Right renal cortex interstitium (tissue), 3 donors: ENCODE measurements around the gene SDHC. TPM values are rescaled to one million over a fixed set of nuclear protein-coding genes. Genes with fewer than 3 reads are reported as not detected.
A peak's percentile ranks its signal among the peaks of the same experiment; 100 is the strongest.

Source experiments
- DNase-seq, 3 donors: peaks; one replicate each; pipeline ENCODE4 v3.0.0-alpha.2; 2013; ENCODE audit warnings: low read depth in 3 of 3, low spot score in 2 of 3
- polyA plus RNA-seq, 3 donors: library from polyadenylated mRNA; unstranded; fragments of 120-200 nt; gene quantifications; one replicate each; pipeline ENCODE4 v1.2.1, GENCODE V29; 2013; ENCODE audit not compliant: insufficient read length in 3 of 3

SDHC gene, protein sequence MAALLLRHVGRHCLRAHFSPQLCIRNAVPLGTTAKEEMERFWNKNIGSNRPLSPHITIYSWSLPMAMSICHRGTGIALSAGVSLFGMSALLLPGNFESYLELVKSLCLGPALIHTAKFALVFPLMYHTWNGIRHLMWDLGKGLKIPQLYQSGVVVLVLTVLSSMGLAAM
- 100 to 1,000 TPM; 283 to 300 (median 290) TPM for polyA plus RNA-seq

DNA sequence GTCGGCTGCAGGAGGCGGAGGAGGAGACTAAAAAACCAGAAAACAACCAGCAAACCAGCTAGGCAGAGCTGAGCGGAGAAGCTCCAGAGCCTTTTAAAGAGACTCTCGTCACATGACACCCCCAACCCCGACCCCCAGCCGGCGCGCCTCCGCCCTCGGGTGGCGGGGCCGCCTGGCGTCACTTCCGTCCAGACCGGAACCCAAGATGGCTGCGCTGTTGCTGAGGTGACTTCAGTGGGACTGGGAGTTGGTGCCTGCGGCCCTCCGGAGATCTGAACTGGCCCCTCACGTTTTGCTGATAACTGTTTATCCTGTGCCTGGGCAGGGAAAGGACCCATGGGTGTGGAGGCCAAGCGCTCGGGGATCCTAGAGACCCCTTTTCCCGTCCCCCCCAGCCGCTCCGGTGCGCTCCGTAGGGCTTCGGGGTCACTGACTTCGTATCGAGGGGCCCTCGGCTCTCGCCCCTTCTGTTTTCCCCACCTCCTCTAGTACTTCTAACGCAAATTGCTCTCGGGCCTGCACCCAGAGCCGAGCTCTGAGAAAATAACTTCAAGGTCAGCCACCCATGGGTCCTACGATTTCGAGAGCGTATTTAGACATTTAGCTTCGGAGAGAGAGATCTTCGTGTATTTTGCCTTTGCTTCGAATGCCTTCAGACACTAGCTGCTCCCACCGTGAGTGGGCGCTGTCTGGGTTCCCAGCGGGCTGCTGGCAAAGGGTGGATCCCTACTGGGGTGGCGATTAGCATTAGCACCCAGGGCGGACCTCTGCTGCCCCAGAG, at the start of gene SDHC:
Gene SDHC, plus strand, starts transcription at position 181 of the 781 bp plus-strand sequence. Its CDS starts 25 bp downstream, at position 206.
- peak; percentile 78 to 84 (median 82) for DNase-seq

- DNase-seq: no peak
Observed at GRCh38 chr1:161265305-161265704, 48.9 kb upstream of the SDHC start.

DNA sequence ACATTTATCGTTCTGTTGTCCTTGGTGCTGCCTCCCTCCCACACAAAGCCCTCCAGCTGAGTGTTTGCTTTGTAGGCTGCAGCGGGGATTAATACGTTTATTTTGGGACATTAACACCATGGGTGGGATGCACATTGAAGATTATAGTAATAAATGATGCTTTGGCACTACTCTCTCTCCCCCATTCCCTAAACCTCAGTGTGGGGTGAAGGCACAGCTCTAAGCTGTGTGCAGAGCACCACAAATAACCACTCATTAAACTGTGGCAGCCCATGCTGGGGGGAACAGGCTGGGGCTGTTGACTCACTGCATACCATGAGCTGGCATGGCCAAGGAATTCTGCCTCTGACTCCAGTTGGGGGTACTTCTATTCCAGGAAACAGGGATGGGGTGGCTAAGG, 48.0 kb upstream of the SDHC start:
- no peak for DNase-seq

GRCh38 chr1:161266836-161267235, 47.3 kb upstream of the SDHC start:
- no peak for DNase-seq

GRCh38 chr1:161267321-161267720, 46.9 kb upstream of the SDHC start:
- no peak for DNase-seq

- DNase-seq: no peak
Observed at GRCh38 chr1:161273402-161273801, 40.8 kb upstream of the SDHC start.

DNA sequence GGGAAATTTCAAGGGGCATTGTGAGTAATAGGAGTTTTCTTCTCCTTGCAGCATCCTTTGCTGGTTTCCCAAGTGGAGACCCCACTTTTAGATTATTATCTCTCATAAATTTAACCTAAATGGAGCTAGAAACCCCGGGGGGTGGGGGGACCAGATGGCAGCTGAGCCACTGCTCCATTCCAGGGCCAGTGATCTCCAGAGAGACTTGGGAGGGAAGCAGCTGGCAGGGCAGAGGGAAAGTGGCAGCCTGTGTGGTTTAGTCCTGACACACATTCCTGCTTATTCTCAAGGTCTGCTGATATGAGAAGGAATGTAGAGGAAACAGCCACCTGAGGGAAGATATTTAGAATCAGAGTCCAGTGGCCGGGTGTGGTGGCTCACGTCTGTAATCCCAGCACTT, 39.3 kb upstream of the SDHC start:
- DNase-seq: no peak

- DNase-seq: no peak
Observed at GRCh38 chr1:161282991-161283390, 31.2 kb upstream of the SDHC start.

- DNase-seq: no peak
Observed at GRCh38 chr1:161285113-161285512, 29.1 kb upstream of the SDHC start.

GRCh38 chr1:161285521-161285920, 28.7 kb upstream of the SDHC start:
- no peak for DNase-seq

DNA sequence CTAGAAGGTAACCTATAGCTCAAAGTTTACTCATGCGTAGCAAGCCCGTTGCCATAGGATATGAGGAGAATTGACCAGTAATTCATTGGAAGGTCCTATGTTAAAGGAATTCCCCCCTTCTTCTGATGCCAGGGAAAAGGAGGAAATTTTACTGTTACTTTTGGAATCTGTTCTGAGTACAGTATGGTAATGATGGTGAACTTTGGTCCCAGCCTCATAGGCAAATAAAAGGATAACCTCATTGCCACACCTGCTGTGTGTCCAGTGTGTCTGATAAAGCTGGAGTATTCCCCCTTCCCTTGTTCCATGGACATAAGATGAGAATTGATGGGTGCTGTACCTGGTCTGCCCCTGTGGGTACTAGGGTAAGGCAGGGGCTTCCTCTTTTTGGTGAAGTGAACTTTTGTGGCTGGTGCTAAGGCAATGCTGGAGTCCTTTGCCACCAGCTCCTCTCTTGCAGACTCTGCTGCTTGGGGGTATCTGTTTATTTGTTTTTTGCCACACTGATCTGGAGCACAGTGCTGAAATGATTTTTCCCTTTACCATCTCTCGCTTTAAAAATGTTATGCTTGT, 26.6 kb upstream of the SDHC start:
- DNase-seq: no peak

GRCh38 chr1:161290779-161291178, 23.4 kb upstream of the SDHC start:
- no peak for DNase-seq

DNA sequence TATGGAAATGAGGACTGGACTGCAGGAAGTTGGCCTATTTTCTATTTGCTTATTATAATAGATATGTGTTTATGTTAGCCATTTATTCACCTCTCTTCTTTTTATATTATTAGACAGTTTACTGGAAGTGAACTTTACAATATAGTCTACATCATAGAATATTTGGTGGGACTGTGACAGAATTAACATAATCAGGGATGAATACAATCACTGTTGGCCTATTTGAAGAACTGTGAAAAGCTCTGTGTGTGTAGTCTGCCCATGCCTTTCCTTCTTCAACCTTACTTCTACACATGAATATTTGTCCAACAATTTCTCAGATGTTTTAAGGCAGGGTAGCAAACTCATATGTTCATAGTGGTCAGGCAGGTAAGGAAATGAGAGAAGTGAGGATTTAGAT, 16.8 kb upstream of the SDHC start:
- no peak for DNase-seq

GRCh38 chr1:161298116-161298515, 16.1 kb upstream of the SDHC start:
- DNase-seq: no peak

GRCh38 chr1:161299347-161299746, 14.8 kb upstream of the SDHC start:
- no peak for DNase-seq

- no peak for DNase-seq
Observed at GRCh38 chr1:161300478-161300877, 13.7 kb upstream of the SDHC start.

- no peak for DNase-seq
Observed at GRCh38 chr1:161304927-161305866, 9.0 kb upstream of the SDHC start.

DNA sequence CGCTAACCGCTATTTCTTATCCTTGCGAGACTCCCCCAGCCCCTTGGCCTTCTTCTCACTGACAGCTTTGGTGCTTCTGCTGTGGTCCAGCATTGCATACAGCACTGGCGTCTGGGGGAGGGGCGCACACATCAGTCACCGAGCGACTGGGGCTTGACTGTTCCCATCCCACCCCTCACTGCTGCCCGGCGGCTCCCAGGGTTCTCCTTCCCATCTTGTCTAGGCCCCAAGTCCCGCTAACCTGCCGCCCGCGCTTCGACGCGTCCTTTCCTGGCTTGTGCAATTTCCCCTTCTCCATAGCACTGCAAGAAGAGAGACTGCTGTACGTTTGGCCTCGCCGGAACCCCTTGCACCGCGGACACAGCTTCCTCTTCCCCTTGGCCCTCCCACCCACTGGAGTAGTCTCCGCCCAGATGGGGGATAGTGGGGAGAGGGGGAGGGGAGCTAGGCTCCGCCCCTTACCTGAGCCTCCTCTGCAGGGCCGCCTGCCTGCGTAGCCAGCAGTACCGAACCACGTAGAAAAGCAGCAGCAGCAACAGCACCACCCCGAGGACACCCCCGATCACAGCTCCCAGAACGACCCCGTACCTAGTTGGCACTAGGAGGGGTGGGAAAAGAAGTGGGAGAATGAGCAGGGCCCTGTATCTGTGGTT, 8.2 kb upstream of the SDHC start:
- DNase-seq: peak in 2 of 3 donors; percentile 39 to 57

- DNase-seq: no peak
Observed at GRCh38 chr1:161307230-161307768, 6.9 kb upstream of the SDHC start.
